ENCODE data around the gene ATE1.
"Not testable (repeated sequence)": the region's sequence is repeated elsewhere in the genome, so short reads cannot be mapped to it uniquely, and the experiment has no call there.

Gene ATE1

GRCh38 chr10:121736315-121737130, 191.3 kb downstream of the ATE1 start:
- DNase-seq (ENCODE audit: low read depth in 2 of 2): no peak

- no peak for DNase-seq (ENCODE audit: low read depth in 2 of 2)
Observed at GRCh38 chr10:121735263-121735662, 192.6 kb downstream of the ATE1 start.

GRCh38 chr10:121734589-121735045, 193.2 kb downstream of the ATE1 start:
- DNase-seq (ENCODE audit: low read depth in 2 of 2): no peak

DNA sequence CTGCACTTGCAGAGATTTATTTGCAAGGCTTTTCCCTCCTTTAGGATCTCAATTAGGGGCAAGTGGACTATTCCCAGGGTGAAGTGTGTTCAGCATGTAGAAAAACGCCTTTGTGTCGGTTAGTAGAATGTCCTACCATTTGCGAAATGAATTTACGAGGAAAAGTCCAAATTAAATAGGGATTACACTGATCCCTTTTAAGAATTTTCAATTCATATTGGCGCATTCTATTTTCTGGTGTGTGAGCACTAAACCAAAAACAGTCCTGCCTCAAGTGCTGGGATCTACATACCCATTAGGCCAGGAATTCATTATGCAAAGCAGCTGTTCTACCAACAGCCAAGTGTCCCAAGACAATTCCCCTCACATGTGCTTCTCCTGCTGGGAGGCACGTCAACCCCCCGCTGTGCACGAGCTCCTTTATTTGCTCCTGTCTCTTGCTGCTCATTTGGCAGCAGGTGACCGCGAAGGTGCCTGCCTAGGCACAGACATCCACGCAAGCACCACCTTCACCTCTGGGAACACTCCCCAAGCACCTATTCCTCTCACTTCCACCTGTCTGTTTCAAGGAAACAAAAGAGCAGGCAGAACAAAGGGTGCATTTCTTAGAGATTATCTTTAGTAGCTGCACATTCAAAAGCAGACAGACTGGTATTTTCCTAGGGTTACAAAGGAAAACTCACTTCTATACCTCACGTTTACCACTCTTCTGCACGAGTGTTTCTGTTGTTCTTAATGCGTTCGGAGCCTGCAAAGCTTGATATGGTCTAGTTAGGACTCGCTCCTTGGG, 195.0 kb downstream of the ATE1 start:
- DNase-seq (ENCODE audit: low read depth in 2 of 2): no peak

GRCh38 chr10:121732172-121732571, 195.7 kb downstream of the ATE1 start:
- DNase-seq (ENCODE audit: low read depth in 2 of 2): no peak

GRCh38 chr10:121724282-121724681, 203.5 kb downstream of the ATE1 start:
- no peak for DNase-seq (ENCODE audit: low read depth in 2 of 2)

DNA sequence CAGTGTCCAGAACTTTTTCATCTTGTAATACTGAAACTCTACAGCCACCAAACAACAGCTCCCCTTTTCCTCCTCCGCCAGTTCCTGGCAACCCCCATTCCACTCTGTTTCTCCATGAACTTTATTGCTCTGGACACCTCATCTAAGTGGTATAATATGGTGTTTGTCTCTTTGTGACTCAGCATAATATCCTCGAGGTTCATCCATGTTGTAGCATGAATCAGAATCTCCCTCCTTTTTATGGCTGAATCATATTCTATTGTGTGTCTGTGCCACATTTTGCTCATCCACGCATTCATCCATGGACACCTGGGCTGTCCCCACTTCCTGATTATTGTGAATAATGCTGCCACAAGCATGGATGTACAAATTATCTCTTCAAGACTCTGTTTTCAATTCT, 205.2 kb downstream of the ATE1 start:
- DNase-seq (ENCODE audit: low read depth in 2 of 2): no peak

- DNase-seq (ENCODE audit: low read depth in 2 of 2): no peak
Observed at GRCh38 chr10:121721257-121721656, 206.6 kb downstream of the ATE1 start.

GRCh38 chr10:121715969-121716368, 211.9 kb downstream of the ATE1 start:
- DNase-seq (ENCODE audit: low read depth in 2 of 2): no peak

DNA sequence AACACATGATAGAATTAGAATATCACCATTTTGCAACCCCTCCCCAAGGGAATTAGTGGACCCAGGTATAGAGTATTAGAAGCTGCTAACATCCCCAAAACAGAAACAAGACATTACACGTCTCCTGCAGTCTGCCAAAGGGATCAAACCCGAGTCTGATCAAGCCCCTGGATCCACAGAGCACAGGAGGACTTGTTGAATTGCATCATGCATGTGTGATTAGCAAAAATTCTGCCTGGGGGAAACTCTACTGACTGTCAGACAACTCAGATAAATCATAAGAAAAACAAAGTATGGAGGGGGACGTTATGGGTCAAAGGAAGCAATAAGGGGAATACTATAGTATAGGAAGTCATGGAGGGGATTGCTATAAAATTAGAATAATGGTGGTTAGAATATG, 212.8 kb downstream of the ATE1 start:
- no peak for DNase-seq (ENCODE audit: low read depth in 2 of 2)

DNA sequence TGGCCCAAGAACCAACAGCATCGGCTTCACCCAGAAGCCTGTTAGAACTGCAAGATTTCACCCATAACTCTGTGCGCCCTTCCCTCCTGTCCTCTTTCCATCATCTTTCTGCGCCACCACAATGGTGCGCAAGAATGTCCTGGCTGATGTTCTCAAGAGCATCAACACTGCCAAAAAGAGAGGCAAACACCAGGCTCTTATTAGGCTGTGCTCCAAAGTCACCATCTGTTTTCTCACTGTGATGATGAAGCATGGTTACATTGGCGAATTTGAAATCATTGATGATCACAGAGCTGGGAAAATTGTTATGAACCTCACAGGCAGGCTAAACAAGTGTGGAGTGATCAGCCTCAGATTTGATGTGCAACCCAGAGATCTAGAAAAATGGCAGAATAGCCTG, 214.3 kb downstream of the ATE1 start:
- DNase-seq (ENCODE audit: low read depth in 2 of 2): no peak

- DNase-seq (ENCODE audit: low read depth in 2 of 2): no peak
Observed at GRCh38 chr10:121710971-121711370, 216.9 kb downstream of the ATE1 start.

DNA sequence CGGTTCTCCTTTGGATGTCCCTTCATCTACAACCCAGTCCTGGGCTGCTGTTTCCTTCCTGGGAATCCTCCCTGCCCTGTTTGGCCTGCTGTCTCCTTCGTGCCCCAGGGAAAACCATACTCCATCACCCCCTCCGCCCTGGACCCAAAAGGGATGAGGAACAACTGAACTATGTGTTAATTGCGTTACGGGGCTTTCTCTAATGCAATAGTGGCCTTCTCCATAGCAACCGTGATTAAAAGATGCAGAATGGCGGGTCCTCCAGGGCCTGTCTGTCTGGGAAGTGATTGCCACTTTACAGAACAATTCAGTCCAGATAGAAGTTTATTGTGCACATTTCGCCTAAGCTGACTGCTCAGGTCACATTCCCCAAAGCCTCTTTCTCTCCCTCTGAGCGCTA, 217.6 kb downstream of the ATE1 start:
- DNase-seq (ENCODE audit: low read depth in 2 of 2): no peak

GRCh38 chr10:121709675-121710073, 218.2 kb downstream of the ATE1 start:
- DNase-seq (ENCODE audit: low read depth in 2 of 2): no peak

DNA sequence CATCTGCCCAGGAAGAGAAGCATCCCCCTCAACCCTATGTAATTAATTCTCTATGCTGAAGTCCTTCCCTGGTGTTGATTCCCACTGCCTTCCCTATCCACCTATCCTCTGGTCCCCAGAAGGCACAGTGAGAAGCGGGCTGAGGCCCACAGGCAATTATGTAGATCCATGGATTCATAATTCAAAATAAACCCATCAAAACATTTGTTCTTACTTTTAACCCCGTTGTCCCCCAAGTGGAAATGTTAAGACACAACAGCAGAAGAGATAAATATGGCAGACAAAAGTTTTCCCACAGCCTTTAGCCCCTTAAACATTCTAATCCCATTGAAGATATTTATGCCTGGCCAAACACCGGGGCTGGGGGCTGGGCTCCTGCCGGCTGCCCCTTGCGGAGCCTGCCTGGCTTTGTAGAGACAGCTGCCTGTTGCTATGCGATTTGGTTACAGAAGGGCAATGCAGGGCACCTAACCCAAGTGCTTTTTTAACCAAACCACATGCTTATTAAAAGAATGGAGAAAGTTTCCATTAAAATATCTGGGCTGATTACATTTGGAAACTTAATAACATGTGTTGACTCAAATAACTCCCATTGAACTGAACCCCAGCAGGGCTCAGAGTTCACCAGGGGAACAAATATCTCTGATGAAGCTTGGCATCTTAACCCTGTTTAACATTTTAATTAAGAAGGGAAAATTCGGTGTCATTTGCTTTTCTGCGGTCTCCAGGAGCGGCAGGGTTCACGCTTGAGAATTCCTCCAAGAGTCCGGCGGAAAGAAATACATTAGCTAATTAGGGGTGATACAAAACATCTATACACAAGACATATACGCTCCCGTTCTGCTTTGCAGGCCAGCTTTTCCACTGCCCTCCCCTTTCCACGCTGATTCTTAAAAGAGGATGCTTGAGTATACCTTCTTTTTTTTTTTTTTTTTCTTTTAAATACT, 218.8 kb downstream of the ATE1 start:
- DNase-seq (ENCODE audit: low read depth in 2 of 2): no peak

DNA sequence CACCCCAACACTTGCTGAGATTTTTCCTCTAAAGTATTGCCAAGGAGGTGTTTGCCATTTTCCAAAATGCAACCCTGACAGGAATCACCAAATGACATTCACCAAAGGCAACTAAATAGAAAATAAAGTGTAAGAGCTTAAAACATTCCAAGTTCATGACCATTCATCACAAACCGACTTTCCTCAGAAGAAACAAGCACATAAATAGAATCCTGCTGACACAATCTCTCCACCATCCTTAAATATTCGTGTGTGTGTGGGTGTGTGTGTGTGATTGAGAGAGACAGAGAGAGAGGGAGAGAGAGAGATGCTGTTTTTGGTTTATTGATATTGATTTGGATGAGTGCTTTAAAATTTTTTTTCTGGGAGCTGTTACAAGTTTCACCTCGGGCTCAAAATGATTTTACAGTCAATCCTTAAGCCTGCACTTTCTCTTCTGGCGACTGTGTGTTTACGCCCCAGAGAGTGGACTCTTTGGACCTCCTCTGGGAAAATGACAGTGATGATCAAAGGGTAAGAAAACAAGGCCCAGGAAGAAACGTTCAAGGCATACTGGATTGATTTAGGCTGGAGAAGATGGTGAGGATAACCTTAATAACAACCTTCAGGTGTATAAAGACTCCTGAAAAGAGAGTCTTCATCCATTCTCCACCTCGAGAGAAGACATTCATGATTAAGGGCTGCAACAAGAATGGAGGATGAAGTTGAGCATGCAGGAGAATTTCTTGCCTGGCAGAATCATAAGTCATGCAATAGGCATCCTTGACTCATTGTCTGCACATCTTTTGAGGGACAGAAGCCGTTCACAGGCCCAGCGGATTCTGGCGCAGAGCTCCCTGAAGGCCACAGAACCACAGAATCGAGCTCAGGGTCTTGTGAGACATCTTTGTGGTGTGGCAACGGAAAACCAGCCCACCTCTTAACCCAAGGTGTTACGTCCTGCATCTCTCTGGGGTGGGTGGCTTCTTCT, 225.2 kb downstream of the ATE1 start:
- no peak for DNase-seq (ENCODE audit: low read depth in 2 of 2)

GRCh38 chr10:121700416-121700815, 227.4 kb downstream of the ATE1 start:
- no peak for DNase-seq (ENCODE audit: low read depth in 2 of 2)

DNA sequence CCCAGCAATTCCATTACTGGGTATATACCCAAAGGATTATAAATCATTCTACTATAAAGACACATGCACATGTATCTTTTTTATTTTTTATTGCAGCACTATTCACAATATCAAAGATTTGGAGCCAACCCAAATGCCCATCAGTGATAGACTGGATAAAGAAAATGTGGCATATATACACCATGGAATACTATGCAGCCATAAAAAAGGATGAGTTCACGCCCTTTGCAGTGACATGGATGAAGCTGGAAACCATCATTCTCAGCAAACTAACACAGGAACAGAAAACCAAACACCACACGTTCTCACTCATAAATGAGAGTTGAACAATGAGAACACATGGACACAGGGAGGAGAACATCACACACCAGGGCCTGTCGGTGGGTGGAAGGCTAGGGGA, 228.1 kb downstream of the ATE1 start:
- DNase-seq (ENCODE audit: low read depth in 2 of 2): not testable (repeated sequence)

GRCh38 chr10:121698902-121699301, 228.9 kb downstream of the ATE1 start:
- DNase-seq (ENCODE audit: low read depth in 2 of 2): no peak

GRCh38 chr10:121698336-121698735, 229.5 kb downstream of the ATE1 start:
- no peak for DNase-seq (ENCODE audit: low read depth in 2 of 2)

- peak in 1 of 2 experiments; percentile 34 for DNase-seq (ENCODE audit: low read depth in 2 of 2)
Observed at GRCh38 chr10:121696854-121697253, 231.0 kb downstream of the ATE1 start.

All from stimulated activated CD4-positive, alpha-beta T cell treated with anti-CD3 and anti-CD28 coated beads, Interleukin-12 subunit alpha, Interleukin-12 subunit beta, amount 100 ng/mL, for 24 hours (primary cell).